A549 (cell line): ENCODE results near the gene SLC38A10. TPM values are rescaled to one million over a fixed set of nuclear protein-coding genes. Genes with fewer than 3 reads are reported as not detected.

Experiments
- ATAC-seq, 2 experiments: fragments of 200-7000 bp in 1 of 2; fragments of >200 bp in 1 of 2; cut with Nextera tagmentation in 1 of 2; cut with Tn5 transposase in 1 of 2; 3 replicates each; pipeline versions ENCODE4 v1.8.0 to v1.9.1; 2018 to 2020; ENCODE audit warnings: mild to moderate bottlenecking in 1 of 2, moderate library complexity in 1 of 2
- CTCF ChIA-PET: fragments of 300-600 bp; sonication (Branson Sonifier 250); formaldehyde crosslinking; extraction: SDS; loops from one replicate; lab custom pipeline; 2021; ENCODE audit warnings: antibody characterized with exemption, inconsistent platforms; lab: Yijun Ruan, JAX
- POLR2A ChIA-PET: fragments of 350-600 bp; formaldehyde crosslinking; extraction: SDS; loops from one replicate; lab custom pipeline; 2021; ENCODE audit warnings: antibody characterized with exemption, inconsistent platforms; lab: Yijun Ruan, JAX
- DNase-seq, 2 experiments: peaks; one replicate each; pipeline versions ENCODE4 v3.0.0 to v3.0.0-alpha.2; 2011 to 2016; ENCODE audit warnings: low read depth in 1 of 2, low spot score in 1 of 2
- FAIRE-seq: peaks from 2 replicates; lab custom pipeline; 2011; peaks lifted over from hg19 to GRCh38; lab: Jason Lieb, UNC
- H3K27ac ChIP-seq, 2 experiments: fragments of >200 bp; sonication (Bioruptor Twin); formaldehyde crosslinking; 3 replicates each; pipeline ENCODE4 v1.5.1; 2016 to 2017
- H3K4me1 ChIP-seq: fragments of >200 bp; sonication (Bioruptor Twin); formaldehyde crosslinking; 3 replicates; pipeline ENCODE4 v1.6.1; 2016
- H3K4me2 ChIP-seq: fragments of >200 bp; sonication (Bioruptor Twin); formaldehyde crosslinking; 3 replicates; pipeline ENCODE4 v1.6.1; 2016
- H3K4me3 ChIP-seq: fragments of >200 bp; sonication (Bioruptor Twin); formaldehyde crosslinking; 3 replicates; pipeline ENCODE4 v1.5.1; 2016
- H3K9me3 ChIP-seq: fragments of >200 bp; sonication (Bioruptor Twin); formaldehyde crosslinking; 3 replicates; pipeline ENCODE4 v1.6.1; 2016
- BHLHE40 ChIP-seq: IDR thresholded peaks from 2 replicates; pipeline ENCODE4 v1.6.1; 2012; ENCODE audit warnings: low read depth, low read length, inconsistent platforms
- CBX8 ChIP-seq: fragments of 200-600 bp; sonication (generic); IDR thresholded peaks from 2 replicates; pipeline ENCODE4 v1.6.1; 2016
- CHD4 ChIP-seq: fragments of 200-600 bp; sonication (generic); IDR thresholded peaks from 2 replicates; pipeline ENCODE4 v1.6.1; 2016; ENCODE audit warnings: antibody characterized with exemption, mild to moderate bottlenecking, borderline replicate concordance
- EHMT2 ChIP-seq: fragments of 200-600 bp; sonication (generic); IDR thresholded peaks from 2 replicates; pipeline ENCODE4 v1.6.1; 2016; ENCODE audit warnings: antibody characterized with exemption, low read depth, mild to moderate bottlenecking, moderate library complexity
- EP300 ChIP-seq, 2 experiments: fragments of >200 bp; sonication (Bioruptor Twin); formaldehyde crosslinking; IDR thresholded peaks; 2 replicates in 1 of 2; 3 replicates in 1 of 2; pipeline ENCODE4 v1.6.1; 2016 to 2017
- FOSL2 ChIP-seq, 2 experiments: fragments of 450-650 bp in 1 of 2; fragments of >200 bp in 1 of 2; sonication (Bioruptor Twin) in 1 of 2; formaldehyde crosslinking; IDR thresholded peaks; 2 replicates each; pipeline versions ENCODE4 v1.5.0 to v1.6.1; 2016 to 2020; ENCODE audit warnings: mild to moderate bottlenecking in 1 of 2, moderate library complexity in 1 of 2
- FOXS1 ChIP-seq: fragments of 250-450 bp; sonication (Bioruptor Pico); IDR thresholded peaks from 2 replicates; pipeline ENCODE4 v1.5.0; 2020; ENCODE audit warnings: mild to moderate bottlenecking, moderate library complexity
- HES2 ChIP-seq: fragments of >200 bp; sonication (Bioruptor Twin); formaldehyde crosslinking; IDR thresholded peaks from 2 replicates; pipeline ENCODE4 v1.6.1; 2016
- HOXB13 ChIP-seq: fragments of 250-450 bp; sonication (Bioruptor Pico); IDR thresholded peaks from 2 replicates; pipeline ENCODE4 v1.5.0; 2020; ENCODE audit warnings: low read depth, mild to moderate bottlenecking, moderate library complexity
- HOXB5 ChIP-seq: fragments of 250-450 bp; sonication (Bioruptor Pico); IDR thresholded peaks from 2 replicates; pipeline ENCODE4 v1.5.0; 2020; ENCODE audit warnings: mild to moderate bottlenecking, moderate library complexity
- KDM5A ChIP-seq: fragments of 200-600 bp; sonication (generic); IDR thresholded peaks from 2 replicates; pipeline ENCODE4 v1.6.1; 2016; ENCODE audit warnings: antibody characterized with exemption, mild to moderate bottlenecking
- NFE2L2 ChIP-seq: fragments of 150-350 bp; conservative IDR thresholded peaks from 2 replicates; pipeline ENCODE4 v1.6.1; 2014; ENCODE audit warnings: low read length
- NR3C1 ChIP-seq: fragments of >200 bp; sonication (Bioruptor Twin); formaldehyde crosslinking; IDR thresholded peaks from 3 replicates; pipeline ENCODE4 v1.6.1; 2017
- PBX3 ChIP-seq: IDR thresholded peaks from 2 replicates; pipeline ENCODE4 v1.6.1; 2012
- PHF8 ChIP-seq: fragments of 200-600 bp; sonication (generic); IDR thresholded peaks from 2 replicates; pipeline ENCODE4 v1.6.1; 2016; ENCODE audit warnings: low read depth, mild to moderate bottlenecking, antibody characterized with exemption, moderate library complexity, borderline replicate concordance
- RARB ChIP-seq: fragments of 250-450 bp; sonication (Bioruptor Pico); IDR thresholded peaks from 2 replicates; pipeline ENCODE4 v1.8.0; 2021; ENCODE audit warnings: mild to moderate bottlenecking, moderate library complexity
- RCOR1 ChIP-seq: fragments of 150-350 bp; IDR thresholded peaks from 2 replicates; pipeline ENCODE4 v1.6.1; 2014; ENCODE audit warnings: antibody characterized with exemption, low read length, low read depth
- RNF2 ChIP-seq: fragments of 200-600 bp; sonication (generic); IDR thresholded peaks from 2 replicates; pipeline ENCODE4 v1.6.1; 2016; ENCODE audit warnings: low read depth, mild to moderate bottlenecking, antibody characterized with exemption, moderate library complexity, borderline replicate concordance
- SMC3 ChIP-seq: fragments of >200 bp; sonication (Bioruptor Twin); formaldehyde crosslinking; IDR thresholded peaks from 3 replicates; pipeline ENCODE4 v1.6.1; 2018; ENCODE audit warnings: inconsistent platforms
- SREBF2 ChIP-seq: fragments of 450-650 bp; IDR thresholded peaks from 2 replicates; pipeline ENCODE4 v1.6.1; 2014; ENCODE audit warnings: mild to moderate bottlenecking, moderate library complexity
- TFCP2L1 ChIP-seq: fragments of 250-450 bp; sonication (Bioruptor Pico); IDR thresholded peaks from 2 replicates; pipeline ENCODE4 v1.5.0; 2021; ENCODE audit warnings: mild to moderate bottlenecking
- TP53 ChIP-seq: fragments of 250-450 bp; sonication (Bioruptor Pico); IDR thresholded peaks from 2 replicates; pipeline ENCODE4 v1.5.0; 2021; ENCODE audit warnings: mild to moderate bottlenecking, moderate library complexity
- ZFP36 ChIP-seq: fragments of 450-650 bp; IDR thresholded peaks from 2 replicates; pipeline ENCODE4 v1.6.1; 2014; ENCODE audit warnings: borderline replicate concordance; ENCODE audit not compliant: partially characterized antibody
- ZNF302 ChIP-seq: fragments of 250-450 bp; sonication (Bioruptor Pico); IDR thresholded peaks from 2 replicates; pipeline ENCODE4 v1.9.0; 2021; ENCODE audit warnings: inconsistent platforms, mild to moderate bottlenecking, moderate library complexity
- WGBS: methylation state at CpG from one replicate; pipeline ENCODE4 v1.1.6; 2017; ENCODE audit errors: missing lambda C conversion rate; 5-methylcytosine and 5-hydroxymethylcytosine counted together
- polyA plus RNA-seq, 4 experiments: library from polyadenylated mRNA; depleted of rRNA in 3 of 4; stranded (reverse); fragments of >200 nt; fragmentation: RNase III in 1 of 4; extraction: RNeasy Plus Mini Kit Qiagen cat#74134 plus additional on column Dnase treatment in 1 of 4; gene quantifications; 2 replicates in 3 of 4; 3 replicates in 1 of 4; pipeline ENCODE4 v1.2.3, GENCODE V29; 2011 to 2017
- TF ChIP-seq, protein P1 (sequence below): fragments of 250-450 bp; sonication (Bioruptor Pico); IDR thresholded peaks from 2 replicates; pipeline ENCODE4 v1.5.0; 2021; ENCODE audit warnings: mild to moderate bottlenecking, moderate library complexity, borderline replicate concordance
- TF ChIP-seq, protein P2 (sequence below): fragments of 250-450 bp; sonication (Bioruptor Pico); IDR thresholded peaks from 2 replicates; pipeline ENCODE4 v1.5.0; 2020; ENCODE audit warnings: low read depth, mild to moderate bottlenecking, moderate library complexity
- TF ChIP-seq, protein P3 (sequence below): IDR thresholded peaks from 2 replicates; pipeline ENCODE4 v1.6.1; 2012

The SLC38A10 gene
- polyA plus RNA-seq, 2 of the 4 experiments (the other 2 are of a cell fraction), result 35.8 to 67.4 TPM

GRCh38 chr17:81236784-81237183 is 58.3 kb downstream of the SLC38A10 start:
- ATAC-seq, result no peak
- Histone ChIP-seq H3K4me1 (peaks cover 19% of the 10 kb centered on the region), H3K27ac (no peak overlapping the region), H3K9me3 (no peaks in the 10 kb centered on the region), H3K4me3 (no peak overlapping the region), H3K4me2 (no peak overlapping the region; the same call in 2 of the 3 replicates)
- no peak for FAIRE-seq
- TF ChIP-seq TP53 (CRISPR knock-in tag), result no peak
- no peak for TF ChIP-seq RCOR1
- no peak for TF ChIP-seq SREBF2
- no peak for TF ChIP-seq EHMT2
- no peak for TF ChIP-seq CHD4
- TF ChIP-seq EP300 (IDR thresholded peaks at IDR 0.05), result no peak
- no peak for TF ChIP-seq HOXB5 (CRISPR knock-in tag)
- TF ChIP-seq, protein P1, sequence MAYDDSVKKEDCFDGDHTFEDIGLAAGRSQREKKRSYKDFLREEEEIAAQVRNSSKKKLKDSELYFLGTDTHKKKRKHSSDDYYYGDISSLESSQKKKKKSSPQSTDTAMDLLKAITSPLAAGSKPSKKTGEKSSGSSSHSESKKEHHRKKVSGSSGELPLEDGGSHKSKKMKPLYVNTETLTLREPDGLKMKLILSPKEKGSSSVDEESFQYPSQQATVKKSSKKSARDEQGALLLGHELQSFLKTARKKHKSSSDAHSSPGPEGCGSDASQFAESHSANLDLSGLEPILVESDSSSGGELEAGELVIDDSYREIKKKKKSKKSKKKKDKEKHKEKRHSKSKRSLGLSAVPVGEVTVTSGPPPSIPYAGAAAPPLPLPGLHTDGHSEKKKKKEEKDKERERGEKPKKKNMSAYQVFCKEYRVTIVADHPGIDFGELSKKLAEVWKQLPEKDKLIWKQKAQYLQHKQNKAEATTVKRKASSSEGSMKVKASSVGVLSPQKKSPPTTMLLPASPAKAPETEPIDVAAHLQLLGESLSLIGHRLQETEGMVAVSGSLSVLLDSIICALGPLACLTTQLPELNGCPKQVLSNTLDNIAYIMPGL, result no peak
- TF ChIP-seq HOXB13 (CRISPR knock-in tag), result no peak
- TF ChIP-seq NR3C1, result no peak
- TF ChIP-seq, protein P2, sequence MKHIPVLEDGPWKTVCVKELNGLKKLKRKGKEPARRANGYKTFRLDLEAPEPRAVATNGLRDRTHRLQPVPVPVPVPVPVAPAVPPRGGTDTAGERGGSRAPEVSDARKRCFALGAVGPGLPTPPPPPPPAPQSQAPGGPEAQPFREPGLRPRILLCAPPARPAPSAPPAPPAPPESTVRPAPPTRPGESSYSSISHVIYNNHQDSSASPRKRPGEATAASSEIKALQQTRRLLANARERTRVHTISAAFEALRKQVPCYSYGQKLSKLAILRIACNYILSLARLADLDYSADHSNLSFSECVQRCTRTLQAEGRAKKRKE (CRISPR knock-in tag), result no peak
- no peak for TF ChIP-seq FOSL2 (IDR thresholded peaks at IDR 0.05)
- TF ChIP-seq FOSL2 (CRISPR knock-in tag; IDR thresholded peaks at IDR 0.05), result no peak
- TF ChIP-seq, protein P3, sequence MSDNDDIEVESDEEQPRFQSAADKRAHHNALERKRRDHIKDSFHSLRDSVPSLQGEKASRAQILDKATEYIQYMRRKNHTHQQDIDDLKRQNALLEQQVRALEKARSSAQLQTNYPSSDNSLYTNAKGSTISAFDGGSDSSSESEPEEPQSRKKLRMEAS, result no peak
- no peak for TF ChIP-seq ZNF302 (CRISPR knock-in tag)
- TF ChIP-seq PHF8, result no peak
- no peak for TF ChIP-seq KDM5A
- TF ChIP-seq PBX3, result no peak
- TF ChIP-seq BHLHE40, result no peak
- TF ChIP-seq FOXS1 (CRISPR knock-in tag), result no peak
- DNase-seq, result no peak
- POLR2A ChIA-PET, result no interaction called here
- 84% methylated on average over 21 of the region's 21 CpGs for WGBS
- CTCF ChIA-PET, result interaction anchor here (1.3 to 13.0 kb wide), 3 partner anchors 94 to 213 kb away, joined by 3 to 153 read pairs (median 4); no protein-coding TSS in a partner anchor

GRCh38 chr17:81235822-81236740 is 59.0 kb downstream of the SLC38A10 start:
- DNase-seq, result no peak
- Histone ChIP-seq H3K9me3 (no peaks in the 10 kb centered on the region), H3K4me2 (no peak overlapping the region), H3K27ac (no peak overlapping the region), H3K4me1 (peaks cover 17% of the 10 kb centered on the region), H3K4me3 (no peak overlapping the region)
- 90% methylated on average over 31 of the region's 32 CpGs for WGBS
- ChIA-PET POLR2A (no interaction called here), CTCF (interaction anchor here (0.9 to 13.0 kb wide), 5 partner anchors 35 to 212 kb away, joined by 3 to 153 read pairs (median 3); no protein-coding TSS in a partner anchor)
- FAIRE-seq, result no peak
- no peak for ATAC-seq
- no peak for TF ChIP-seq KDM5A
- no peak for TF ChIP-seq FOSL2 (IDR thresholded peaks at IDR 0.05)
- TF ChIP-seq FOSL2 (CRISPR knock-in tag; IDR thresholded peaks at IDR 0.05), result no peak
- TF ChIP-seq, protein P1, result no peak
- no peak for TF ChIP-seq TP53 (CRISPR knock-in tag)
- TF ChIP-seq CBX8, result no peak
- no peak for TF ChIP-seq ZFP36
- no peak for TF ChIP-seq RCOR1
- no peak for TF ChIP-seq HES2
- no peak for TF ChIP-seq TFCP2L1
- TF ChIP-seq, protein P2 (CRISPR knock-in tag), result no peak
- no peak for TF ChIP-seq SMC3
- no peak for TF ChIP-seq RARB
- no peak for TF ChIP-seq NFE2L2
- no peak for TF ChIP-seq RNF2
